ENCODE measurements around the gene TRIM8.
"Not testable (repeated sequence)": the region's sequence is repeated elsewhere in the genome, so short reads cannot be mapped to it uniquely, and the experiment has no call there.

TRIM8 gene

GRCh38 chr10:102651455-102652169, 7.3 kb downstream of the TRIM8 start:
- DNase-seq, result no peak

GRCh38 chr10:102652170-102652916, 8.1 kb downstream of the TRIM8 start:
- no peak for DNase-seq

- no peak for DNase-seq
These were observed 8.8 kb downstream of the TRIM8 start for GRCh38 chr10:102653060-102653459.

GRCh38 chr10:102654566-102654965, 10.3 kb downstream of the TRIM8 start:
- no peak for DNase-seq

GRCh38 chr10:102654969-102655368, 10.7 kb downstream of the TRIM8 start:
- no peak for DNase-seq

GRCh38 chr10:102656026-102656425, 11.7 kb downstream of the TRIM8 start:
- no peak for DNase-seq

GRCh38 chr10:102656791-102657371, 12.6 kb downstream of the TRIM8 start:
- no peak for DNase-seq

GRCh38 chr10:102657451-102657850, 13.2 kb downstream of the TRIM8 start:
- no peak for DNase-seq

- no peak for DNase-seq
These were observed 13.9 kb downstream of the TRIM8 start for GRCh38 chr10:102657984-102658724.

- DNase-seq, result no peak
These were observed 14.5 kb downstream of the TRIM8 start for GRCh38 chr10:102658802-102659201.

- DNase-seq, result no peak
These were observed 16.8 kb downstream of the TRIM8 start for GRCh38 chr10:102660888-102661657.

- DNase-seq, result no peak
These were observed 17.4 kb downstream of the TRIM8 start for GRCh38 chr10:102661658-102662028.

- no peak for DNase-seq
These were observed 21.7 kb downstream of the TRIM8 start for GRCh38 chr10:102665904-102666509.

- DNase-seq, result not testable (repeated sequence)
These were observed 23.1 kb downstream of the TRIM8 start for GRCh38 chr10:102667411-102667810.

GRCh38 chr10:102668326-102669107, 24.2 kb downstream of the TRIM8 start:
- DNase-seq, result no peak

GRCh38 chr10:102669206-102670064, 25.2 kb downstream of the TRIM8 start:
- no peak for DNase-seq

- DNase-seq, result no peak
These were observed 25.9 kb downstream of the TRIM8 start for GRCh38 chr10:102670065-102670670.

GRCh38 chr10:102670871-102671434, 26.7 kb downstream of the TRIM8 start:
- no peak for DNase-seq

GRCh38 chr10:102673236-102673818, 29.0 kb downstream of the TRIM8 start:
- no peak for DNase-seq
